ENCODE data around the gene DCTN3.

DCTN3 gene

GRCh38 chr9:34620061-34620994, at the start of gene DCTN3:
Gene DCTN3 (minus strand): TSS chr9:34620495. CDS start chr9:34620464, 31 bp downstream.
- DNase-seq (ENCODE audit: low read depth in 2 of 2) = peak; percentile 82 to 83

GRCh38 chr9:34665381-34666250, 45.3 kb upstream of the DCTN3 start:
- DNase-seq (ENCODE audit: low read depth in 2 of 2) = peak; percentile 79 to 87

DNA sequence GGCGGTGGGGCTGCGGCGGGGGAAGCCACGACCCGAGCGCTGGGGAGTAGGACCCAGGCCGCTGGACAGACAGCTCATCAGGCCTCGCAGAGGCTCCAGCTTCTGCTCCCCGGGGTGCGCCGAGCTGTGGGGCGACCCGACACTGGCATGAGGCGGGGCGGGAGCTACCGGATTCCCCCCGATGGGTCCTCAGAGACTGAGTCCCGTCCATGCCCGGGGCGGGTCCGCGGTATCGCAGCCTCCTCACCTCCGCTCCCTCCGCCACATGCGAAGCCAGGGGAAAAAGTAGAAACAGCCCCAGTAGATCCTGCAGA, 44.7 kb upstream of the DCTN3 start:
- no peak for DNase-seq (ENCODE audit: low read depth in 2 of 2)

GRCh38 chr9:34664281-34665066, 44.2 kb upstream of the DCTN3 start:
- no peak for DNase-seq (ENCODE audit: low read depth in 2 of 2)

DNA sequence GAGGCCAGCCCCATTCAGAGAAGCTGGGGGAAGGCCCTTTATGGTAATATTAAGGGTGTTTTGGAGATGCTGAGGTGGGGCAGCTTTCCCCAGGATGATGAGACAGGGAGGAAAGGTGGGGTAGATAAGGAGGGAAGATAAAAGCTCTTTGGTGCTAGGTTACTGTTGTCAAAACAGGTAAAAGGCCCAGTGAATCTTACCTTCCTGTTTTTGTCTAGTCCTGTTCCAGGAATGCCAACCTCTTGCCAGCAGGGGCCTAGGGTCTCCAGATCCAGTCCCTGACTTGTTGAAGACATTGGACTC, 43.0 kb upstream of the DCTN3 start:
- DNase-seq (ENCODE audit: low read depth in 2 of 2) = no peak

GRCh38 chr9:34662526-34663302, 42.4 kb upstream of the DCTN3 start, which contains the start of gene CCL27:
Gene CCL27 (minus strand): TSS chr9:34662657. CDS start chr9:34662633, 24 bp downstream.
- no peak for DNase-seq (ENCODE audit: low read depth in 2 of 2)

- no peak for DNase-seq (ENCODE audit: low read depth in 2 of 2)
Measured at GRCh38 chr9:34659592-34660253, 39.4 kb upstream of the DCTN3 start.

DNA sequence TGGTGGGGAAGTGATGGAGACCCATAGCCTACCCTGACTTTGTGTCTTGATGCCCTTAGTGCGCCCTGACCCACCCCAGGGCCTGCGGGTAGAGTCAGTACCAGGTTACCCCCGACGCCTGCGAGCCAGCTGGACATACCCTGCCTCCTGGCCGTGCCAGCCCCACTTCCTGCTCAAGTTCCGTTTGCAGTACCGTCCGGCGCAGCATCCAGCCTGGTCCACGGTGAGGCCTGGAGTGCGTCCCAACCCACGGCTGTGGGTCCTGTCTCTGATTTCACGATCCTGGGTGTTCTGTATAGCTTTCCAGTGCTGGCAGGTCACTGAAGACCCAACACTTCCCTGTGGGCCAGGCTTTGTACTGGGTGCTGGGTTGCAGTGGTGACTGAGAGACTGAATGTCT, 38.2 kb upstream of the DCTN3 start:
- no peak for DNase-seq (ENCODE audit: low read depth in 2 of 2)

GRCh38 chr9:34656992-34657391, 36.7 kb upstream of the DCTN3 start:
- DNase-seq (ENCODE audit: low read depth in 2 of 2) = no peak

GRCh38 chr9:34655394-34655793, 35.1 kb upstream of the DCTN3 start:
- no peak for DNase-seq (ENCODE audit: low read depth in 2 of 2)

DNA sequence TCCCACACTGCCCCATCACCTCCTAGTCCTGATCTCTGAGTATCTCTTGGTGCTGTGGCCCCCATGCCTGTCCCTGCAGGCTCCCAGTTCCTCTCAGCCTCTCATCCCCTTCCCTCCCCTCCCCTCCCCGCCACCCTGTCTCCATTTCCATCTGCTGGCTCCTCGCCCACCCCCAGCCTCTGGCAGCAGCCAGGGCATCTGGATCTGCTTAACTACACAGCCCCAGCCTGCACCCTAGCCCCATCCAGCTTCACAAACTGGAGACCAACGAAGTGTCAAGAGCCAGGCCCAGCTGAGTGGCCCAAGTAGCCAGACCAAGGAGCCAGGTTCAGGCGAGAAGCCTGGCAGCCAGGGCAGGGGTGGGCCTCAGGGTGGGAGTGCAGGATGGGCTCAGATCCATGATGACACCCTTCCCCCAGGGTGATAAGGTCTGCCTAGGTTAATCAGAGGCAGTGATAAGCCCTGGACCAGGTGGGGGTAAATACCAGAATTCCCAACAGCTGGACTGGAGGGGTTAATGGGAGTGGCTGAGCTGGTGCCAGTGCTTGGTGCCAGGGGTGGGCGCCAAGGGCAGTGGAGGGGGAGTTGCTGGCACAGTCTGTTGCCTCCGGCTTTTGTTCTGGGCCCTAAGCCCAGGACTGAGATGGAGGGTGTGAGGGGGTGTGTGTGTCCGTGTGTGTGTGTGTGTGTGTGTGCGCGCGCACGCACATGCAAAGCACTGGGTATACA, 34.2 kb upstream of the DCTN3 start:
- peak; percentile 76 to 78 for DNase-seq (ENCODE audit: low read depth in 2 of 2)

DNA sequence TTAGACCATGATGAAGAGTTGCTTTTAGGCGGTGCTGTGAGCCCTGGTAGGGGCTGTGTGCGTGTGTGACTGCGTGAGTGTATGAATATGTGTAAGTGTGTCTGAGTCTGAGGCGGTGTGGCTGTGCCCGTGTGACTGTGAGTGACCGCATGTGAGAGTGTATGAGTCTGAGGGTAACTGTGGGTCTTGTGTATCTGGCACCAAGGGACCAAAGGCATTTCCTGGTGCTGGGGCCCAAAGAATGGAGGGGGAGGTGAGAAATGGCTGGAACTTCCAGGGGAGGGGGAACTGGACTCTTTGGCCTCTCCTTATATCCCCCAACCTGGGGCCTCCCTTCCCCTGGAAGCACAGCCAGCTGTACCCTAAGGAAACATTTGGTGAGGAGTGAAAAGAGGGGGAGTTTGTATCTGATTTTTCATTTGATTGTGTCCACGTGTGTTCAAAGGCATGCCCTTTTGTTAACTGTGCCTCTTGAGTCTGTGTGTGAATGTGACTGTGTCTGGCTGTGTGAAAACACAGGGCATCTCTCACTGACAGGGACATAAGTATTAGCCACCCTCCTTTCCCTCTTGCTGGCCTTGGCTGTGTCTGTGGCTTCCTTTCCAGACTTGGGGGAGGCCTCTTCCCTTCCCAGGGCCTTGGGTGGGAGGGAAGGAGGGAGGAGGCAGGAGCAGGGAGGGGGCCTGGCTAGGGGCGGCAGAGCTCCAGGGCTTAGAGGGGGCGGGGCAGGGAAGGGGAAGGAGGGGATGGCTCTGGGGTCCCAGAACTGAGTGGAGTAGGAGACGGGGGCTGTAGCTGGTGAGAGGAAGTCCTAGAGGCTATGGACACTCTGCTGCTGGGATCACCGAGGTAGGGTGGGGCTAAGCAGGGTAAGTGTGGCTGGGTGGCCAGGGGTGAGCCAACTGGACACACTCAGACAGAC, 33.1 kb upstream of the DCTN3 start:
- no peak for DNase-seq (ENCODE audit: low read depth in 2 of 2)

DNA sequence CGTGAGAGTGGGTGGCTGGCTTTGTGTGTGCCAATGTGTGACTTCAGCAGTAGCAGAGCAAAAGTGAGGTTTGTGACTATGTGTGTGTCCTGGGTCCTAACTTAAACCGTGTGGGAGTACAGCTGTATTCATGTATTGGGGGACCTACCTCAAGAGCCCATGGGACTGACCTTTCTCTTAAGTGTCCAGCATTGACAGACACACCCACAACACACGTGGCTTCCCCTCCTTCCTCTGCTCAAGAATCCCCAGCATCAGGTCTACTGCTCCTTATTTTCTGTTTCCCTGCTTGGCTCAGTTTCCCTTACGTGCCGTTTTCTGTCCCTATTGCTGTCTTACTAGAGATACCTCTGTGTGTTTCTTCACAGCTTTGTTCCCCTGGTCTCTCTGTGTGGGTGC, 32.3 kb upstream of the DCTN3 start:
- DNase-seq (ENCODE audit: low read depth in 2 of 2) = no peak

- no peak for DNase-seq (ENCODE audit: low read depth in 2 of 2)
Measured at GRCh38 chr9:34651876-34652601, 31.7 kb upstream of the DCTN3 start, which contains the start of gene IL11RA. Gene IL11RA (plus strand): TSS chr9:34652185. CDS start chr9:34655218, 3,033 bp downstream.

GRCh38 chr9:34651321-34651720, 31.0 kb upstream of the DCTN3 start:
- DNase-seq (ENCODE audit: low read depth in 2 of 2) = no peak

GRCh38 chr9:34650816-34651215, 30.5 kb upstream of the DCTN3 start:
- no peak for DNase-seq (ENCODE audit: low read depth in 2 of 2)

- DNase-seq (ENCODE audit: low read depth in 2 of 2) = no peak
Measured at GRCh38 chr9:34648673-34649072, 28.4 kb upstream of the DCTN3 start.

DNA sequence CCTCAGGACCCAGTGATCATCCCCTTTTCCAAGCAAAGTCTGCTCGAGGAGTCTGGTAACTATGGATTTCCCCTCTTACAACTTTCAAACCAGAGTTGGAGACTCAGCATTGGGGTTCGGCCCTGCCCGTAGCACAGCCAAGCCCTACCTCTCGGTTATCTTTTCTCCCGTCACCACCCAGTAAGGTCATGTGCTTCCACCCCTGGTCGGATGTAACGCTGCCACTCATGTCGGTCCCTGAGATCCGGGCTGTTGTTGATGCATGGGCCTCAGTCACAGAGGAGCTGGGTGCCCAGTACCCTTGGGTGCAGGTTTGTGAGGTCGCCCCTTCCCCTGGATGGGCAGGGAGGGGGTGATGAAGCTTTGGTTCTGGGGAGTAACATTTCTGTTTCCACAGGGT, 27.4 kb upstream of the DCTN3 start:
- DNase-seq (ENCODE audit: low read depth in 2 of 2) = no peak

Measured in fibroblast of skin of left biceps (primary cell).